ENCODE data around the gene TCP1.
"Not testable (repeated sequence)": the region's sequence is repeated elsewhere in the genome, so short reads cannot be mapped to it uniquely, and the experiment has no call there.

The TCP1 gene

GRCh38 chr6:159789377-159790148 is at the start of gene TCP1:
Gene TCP1, minus strand, starts transcription at chr6:159789602. Its CDS starts 134 bp downstream, at chr6:159789468.
- DNase-seq (ENCODE audit: low read depth) = peak; percentile 99

DNA sequence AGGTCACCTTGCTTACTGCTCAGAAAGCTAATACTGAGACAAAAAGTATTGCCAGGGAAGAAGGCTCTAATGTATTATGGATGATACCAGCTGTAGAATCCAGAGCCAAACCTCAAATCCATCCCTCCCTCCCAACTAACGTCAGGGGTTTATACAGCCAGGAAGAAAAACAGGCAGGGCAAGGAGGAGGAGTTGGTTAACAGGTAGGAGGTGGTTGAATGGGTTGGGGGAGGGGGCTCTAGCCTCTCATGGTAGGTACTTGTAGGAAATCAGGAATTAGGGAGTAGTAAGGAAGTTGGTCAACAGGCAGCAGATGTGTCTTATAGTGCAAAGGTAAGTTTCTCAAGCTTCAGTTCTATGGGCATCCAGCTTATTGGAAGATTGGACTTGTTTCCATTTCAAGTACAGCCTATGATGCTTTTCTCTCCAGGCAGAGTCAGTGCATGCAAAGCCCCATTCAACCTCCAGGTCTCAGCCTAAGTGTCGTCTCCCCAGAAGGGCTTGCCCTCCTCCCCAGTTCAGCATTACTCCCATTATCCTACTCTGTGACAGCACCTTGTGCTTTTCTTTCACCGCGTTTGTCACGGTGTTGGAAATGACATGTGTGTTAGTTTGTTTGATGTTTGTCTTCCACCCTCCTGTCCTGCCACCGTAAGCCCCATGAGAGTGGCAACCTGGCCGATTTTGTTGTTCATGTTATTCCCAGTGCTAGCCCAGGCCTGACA is 48.8 kb upstream of the TCP1 start:
- no peak for DNase-seq (ENCODE audit: low read depth)

DNA sequence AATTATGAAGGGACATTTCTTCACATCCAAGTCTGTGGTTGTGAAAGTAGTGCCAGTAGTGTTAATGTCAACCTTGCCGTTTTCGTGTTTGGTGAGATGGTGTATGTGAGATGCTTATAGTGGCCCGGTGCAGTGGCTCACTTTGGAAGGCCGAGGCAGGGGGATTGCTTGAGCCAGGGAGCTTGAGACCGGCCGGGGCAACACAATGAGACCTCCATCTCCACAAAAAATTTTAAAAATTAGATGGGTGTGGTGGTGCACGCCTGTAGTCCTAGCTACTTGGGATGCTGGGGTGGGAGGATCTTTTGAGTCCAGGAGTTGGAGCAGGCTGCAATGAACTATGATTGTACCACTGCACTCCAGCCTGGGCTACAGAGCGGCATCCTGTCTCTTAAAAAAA is 48.1 kb upstream of the TCP1 start:
- DNase-seq (ENCODE audit: low read depth) = no peak

- no peak for DNase-seq (ENCODE audit: low read depth)
Observed at GRCh38 chr6:159836718-159837490, 47.5 kb upstream of the TCP1 start.

- DNase-seq (ENCODE audit: low read depth) = no peak
Observed at GRCh38 chr6:159833997-159834603, 44.7 kb upstream of the TCP1 start.

DNA sequence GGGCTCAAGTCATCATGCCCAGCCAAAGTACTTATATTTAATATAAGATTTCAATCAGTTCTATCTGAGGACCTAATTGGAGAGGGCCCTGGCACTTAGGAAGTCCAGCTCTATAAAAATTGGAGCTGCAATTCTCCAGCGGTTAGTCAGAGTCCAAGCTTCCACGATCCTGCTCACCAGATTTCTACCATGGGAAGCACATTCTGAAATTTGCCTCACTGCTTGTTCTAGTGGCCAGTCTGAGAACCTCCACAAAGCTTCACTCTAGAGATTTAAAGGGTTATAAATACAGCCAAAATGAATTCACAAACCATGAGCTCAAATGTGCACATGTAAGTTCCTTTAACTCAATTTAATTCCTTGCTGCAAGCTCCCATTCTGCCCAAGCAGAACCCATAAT is 44.2 kb upstream of the TCP1 start:
- no peak for DNase-seq (ENCODE audit: low read depth)

GRCh38 chr6:159832946-159833345 is 43.5 kb upstream of the TCP1 start:
- no peak for DNase-seq (ENCODE audit: low read depth)

DNA sequence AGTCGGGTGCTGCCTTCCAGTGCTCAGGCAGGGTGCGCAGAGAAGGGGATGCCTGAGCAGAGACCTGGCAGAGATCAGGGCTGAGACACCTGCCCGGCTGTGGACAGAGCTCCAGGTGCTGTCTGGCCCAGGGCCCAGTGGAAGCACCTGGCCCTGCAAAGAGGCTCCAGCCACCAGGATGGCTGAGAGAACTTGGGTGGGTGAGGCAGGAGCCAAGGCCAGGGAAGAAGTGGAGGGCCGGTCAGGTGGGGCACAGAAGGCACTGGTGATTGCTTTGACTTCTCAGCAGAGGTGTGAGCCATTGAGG is 41.9 kb upstream of the TCP1 start:
- no peak for DNase-seq (ENCODE audit: low read depth)

- no peak for DNase-seq (ENCODE audit: low read depth)
Observed at GRCh38 chr6:159830501-159831372, 41.3 kb upstream of the TCP1 start.

DNA sequence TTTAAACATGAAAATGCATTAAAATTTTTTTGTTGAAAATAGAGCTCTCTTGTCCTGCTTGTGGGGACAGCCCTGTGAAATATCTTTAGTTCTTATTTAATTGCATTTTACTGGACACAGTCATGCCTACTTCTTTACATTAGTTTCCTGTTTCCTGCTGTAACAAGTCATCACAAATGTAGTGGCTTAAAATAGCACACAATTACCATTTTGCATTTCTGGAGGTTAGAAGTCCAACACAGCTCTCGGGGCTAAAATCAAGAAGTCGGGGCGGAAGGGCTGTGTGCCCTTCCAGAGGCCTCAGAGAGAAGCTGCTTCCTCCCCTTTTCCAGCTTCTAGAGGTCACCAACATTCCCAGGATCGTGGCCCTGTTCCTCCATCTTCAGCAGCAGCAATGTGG is 40.1 kb upstream of the TCP1 start:
- DNase-seq (ENCODE audit: low read depth) = no peak

GRCh38 chr6:159828074-159828473 is 38.7 kb upstream of the TCP1 start:
- no peak for DNase-seq (ENCODE audit: low read depth)

DNA sequence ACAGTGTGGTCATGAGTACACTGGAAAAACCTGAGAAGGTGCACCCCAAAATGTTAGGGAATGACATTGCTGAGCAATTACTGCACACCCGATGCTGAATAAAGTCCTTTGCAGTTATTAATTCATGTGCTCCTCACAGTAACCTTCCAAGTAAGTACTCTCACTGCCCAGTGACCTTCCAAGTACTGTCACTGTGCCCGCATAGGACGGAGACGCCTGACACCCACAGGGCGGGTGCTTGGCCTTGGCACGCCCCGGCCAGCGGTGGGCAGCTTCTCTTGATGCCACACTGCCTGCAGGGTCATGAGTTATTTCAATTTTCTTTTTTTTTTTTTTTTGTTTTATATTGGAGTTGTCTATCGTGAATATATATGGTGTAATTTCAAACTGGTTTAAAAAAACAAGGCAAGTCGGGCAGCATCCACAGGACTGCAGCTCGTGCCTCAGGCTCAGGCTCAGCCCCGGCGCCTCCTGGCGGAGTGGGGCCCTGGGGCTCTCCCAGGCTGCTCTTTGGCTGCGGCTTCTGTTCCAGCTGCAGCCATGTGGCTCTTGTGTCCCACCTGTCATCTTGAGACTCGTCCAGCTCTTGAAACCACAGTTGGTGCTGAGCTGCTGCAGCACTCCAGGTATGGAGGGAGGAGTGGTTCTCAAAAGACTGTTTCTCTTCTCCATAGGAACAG is 37.7 kb upstream of the TCP1 start:
- DNase-seq (ENCODE audit: low read depth) = no peak

GRCh38 chr6:159826004-159826403 is 36.6 kb upstream of the TCP1 start:
- no peak for DNase-seq (ENCODE audit: low read depth)

DNA sequence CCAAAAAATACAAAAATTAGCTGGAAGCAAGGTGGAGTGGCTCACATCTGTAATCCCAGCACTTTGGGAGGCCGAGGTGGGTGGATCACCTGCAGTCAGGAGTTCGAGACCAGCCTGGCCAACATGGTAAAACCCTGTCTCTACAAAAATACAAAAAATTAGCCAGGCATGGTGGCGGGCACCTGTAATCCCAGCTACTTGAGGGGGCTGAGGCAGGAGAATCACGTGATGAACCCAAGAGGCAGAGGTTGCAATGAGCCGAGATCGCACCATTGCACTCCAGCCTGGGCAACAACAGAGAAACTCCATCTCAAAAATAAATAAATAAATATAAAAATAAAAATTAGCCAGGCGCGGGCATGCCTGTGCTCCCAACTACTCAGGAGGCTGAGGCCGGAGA is 35.3 kb upstream of the TCP1 start:
- not testable (repeated sequence) for DNase-seq (ENCODE audit: low read depth)

DNA sequence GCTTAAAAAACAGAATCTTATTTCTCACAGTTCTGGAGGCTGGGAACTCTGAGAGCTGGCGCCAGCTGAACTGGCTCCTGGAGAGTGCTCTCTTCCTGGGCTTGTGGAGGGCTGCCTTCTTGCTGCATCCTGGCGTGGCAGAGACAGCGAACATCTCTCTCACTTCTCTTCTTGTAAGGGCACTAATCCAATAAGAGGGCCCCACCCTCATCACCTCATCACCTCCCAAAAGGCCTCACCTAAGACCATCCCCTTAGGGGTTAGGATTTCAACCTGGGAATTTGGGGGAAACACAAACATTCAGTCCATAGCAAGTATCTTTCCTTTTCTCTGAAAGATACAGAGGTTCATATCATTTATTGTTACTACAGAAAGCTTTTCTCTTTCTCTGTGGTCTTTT is 34.6 kb upstream of the TCP1 start:
- no peak for DNase-seq (ENCODE audit: low read depth)

DNA sequence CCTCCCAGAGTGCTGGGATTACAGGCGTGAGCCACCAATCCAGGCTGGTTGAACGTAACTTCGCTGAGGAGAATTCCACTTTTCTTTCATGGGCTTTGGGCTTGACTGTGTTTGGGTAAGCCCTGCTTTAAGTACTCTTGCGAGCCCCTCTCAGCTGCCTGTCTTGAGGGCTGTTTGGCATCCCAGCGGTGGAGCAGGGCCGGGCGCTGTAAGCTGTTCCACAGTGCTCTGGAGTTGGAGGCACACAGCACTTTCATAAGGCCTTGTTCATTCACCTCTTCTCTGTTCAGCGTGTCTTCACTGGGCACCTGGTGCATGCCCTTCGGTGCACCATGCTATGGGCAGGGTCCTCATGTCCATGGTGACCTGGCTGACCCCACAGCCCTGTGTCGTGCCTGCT is 32.3 kb upstream of the TCP1 start:
- no peak for DNase-seq (ENCODE audit: low read depth)

GRCh38 chr6:159821122-159821521 is 31.7 kb upstream of the TCP1 start:
- no peak for DNase-seq (ENCODE audit: low read depth)

GRCh38 chr6:159819932-159820640 is 30.7 kb upstream of the TCP1 start:
- no peak for DNase-seq (ENCODE audit: low read depth)

- no peak for DNase-seq (ENCODE audit: low read depth)
Observed at GRCh38 chr6:159819098-159819497, 29.7 kb upstream of the TCP1 start.

GRCh38 chr6:159817951-159818739 is 28.7 kb upstream of the TCP1 start:
- DNase-seq (ENCODE audit: low read depth) = no peak

All from activated T-cell treated with anti-CD3 and anti-CD28 coated beads for 1 hour (primary cell).